GM12801 (cell line): ENCODE results near the gene FOSB.

ENCODE experiments used
- TF ChIP-seq, protein P1 (sequence below): IDR thresholded peaks from one replicate; pipeline ENCODE4 v1.5.1; 2011; ENCODE audit warnings: control low read depth; ENCODE audit not compliant: insufficient read length; ENCODE audit errors: extremely low read depth

The FOSB gene

DNA sequence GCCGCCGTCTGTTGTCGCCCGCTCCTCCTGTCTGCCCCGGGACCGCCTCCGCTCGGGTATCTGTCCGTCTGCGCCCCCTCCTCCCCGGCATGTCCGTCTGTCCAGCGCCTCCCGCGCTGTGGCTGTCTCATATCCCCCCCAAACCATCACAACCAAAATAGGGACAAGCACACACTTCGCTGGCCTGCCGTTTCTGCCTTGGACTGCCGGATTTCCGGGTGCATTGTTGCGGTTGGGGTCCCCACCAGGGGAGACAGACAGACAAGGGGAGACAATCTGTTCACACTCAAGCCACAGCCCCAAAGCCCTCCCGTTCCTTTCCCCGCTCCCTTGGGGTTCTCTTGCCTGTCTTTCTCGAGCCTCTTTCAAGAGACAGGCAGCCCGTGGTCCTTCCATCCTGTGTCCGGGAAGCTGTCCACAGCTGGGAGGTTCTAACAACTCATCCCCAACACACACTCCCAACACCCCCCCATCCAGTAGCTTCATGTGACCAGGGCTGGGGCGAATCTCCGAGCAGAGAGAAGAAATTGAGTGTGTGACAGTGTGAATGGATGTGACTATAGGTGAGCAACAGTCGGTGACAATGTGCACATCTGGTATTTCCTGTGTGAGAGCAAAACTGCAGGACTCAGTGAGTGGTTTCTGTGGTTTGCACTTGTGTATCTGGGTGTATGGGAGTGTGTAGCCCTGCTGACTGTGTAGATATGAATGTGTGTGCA is 16.5 kb upstream of the FOSB start:
- TF ChIP-seq, protein P1, sequence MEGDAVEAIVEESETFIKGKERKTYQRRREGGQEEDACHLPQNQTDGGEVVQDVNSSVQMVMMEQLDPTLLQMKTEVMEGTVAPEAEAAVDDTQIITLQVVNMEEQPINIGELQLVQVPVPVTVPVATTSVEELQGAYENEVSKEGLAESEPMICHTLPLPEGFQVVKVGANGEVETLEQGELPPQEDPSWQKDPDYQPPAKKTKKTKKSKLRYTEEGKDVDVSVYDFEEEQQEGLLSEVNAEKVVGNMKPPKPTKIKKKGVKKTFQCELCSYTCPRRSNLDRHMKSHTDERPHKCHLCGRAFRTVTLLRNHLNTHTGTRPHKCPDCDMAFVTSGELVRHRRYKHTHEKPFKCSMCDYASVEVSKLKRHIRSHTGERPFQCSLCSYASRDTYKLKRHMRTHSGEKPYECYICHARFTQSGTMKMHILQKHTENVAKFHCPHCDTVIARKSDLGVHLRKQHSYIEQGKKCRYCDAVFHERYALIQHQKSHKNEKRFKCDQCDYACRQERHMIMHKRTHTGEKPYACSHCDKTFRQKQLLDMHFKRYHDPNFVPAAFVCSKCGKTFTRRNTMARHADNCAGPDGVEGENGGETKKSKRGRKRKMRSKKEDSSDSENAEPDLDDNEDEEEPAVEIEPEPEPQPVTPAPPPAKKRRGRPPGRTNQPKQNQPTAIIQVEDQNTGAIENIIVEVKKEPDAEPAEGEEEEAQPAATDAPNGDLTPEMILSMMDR: no peak

DNA sequence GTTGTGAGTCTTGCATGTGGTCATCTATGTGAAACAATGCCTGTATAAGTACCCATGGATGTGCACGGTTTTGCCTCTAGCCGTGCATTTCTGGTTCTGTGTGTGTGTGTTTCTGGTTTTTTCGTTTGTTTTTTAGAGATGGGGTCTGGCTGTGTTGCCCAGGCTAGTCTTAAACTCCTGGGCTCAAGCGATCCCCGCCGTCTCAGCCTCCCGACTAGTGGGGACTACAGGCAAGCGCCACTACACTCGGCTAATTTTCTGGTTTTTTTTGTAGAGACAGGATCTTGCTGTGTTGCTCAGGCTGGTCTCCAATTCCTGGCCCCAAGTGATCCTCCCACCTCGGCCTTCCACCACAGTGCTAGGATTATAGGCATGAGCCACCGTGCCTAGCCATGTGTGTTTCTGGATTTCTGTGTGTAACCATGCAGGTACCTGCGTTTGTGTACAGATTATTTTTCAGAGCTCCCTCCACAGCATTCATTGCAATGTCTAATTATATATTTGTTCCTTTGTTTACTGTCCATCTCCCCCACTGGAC is 15.9 kb upstream of the FOSB start:
- TF ChIP-seq, protein P1: no peak

DNA sequence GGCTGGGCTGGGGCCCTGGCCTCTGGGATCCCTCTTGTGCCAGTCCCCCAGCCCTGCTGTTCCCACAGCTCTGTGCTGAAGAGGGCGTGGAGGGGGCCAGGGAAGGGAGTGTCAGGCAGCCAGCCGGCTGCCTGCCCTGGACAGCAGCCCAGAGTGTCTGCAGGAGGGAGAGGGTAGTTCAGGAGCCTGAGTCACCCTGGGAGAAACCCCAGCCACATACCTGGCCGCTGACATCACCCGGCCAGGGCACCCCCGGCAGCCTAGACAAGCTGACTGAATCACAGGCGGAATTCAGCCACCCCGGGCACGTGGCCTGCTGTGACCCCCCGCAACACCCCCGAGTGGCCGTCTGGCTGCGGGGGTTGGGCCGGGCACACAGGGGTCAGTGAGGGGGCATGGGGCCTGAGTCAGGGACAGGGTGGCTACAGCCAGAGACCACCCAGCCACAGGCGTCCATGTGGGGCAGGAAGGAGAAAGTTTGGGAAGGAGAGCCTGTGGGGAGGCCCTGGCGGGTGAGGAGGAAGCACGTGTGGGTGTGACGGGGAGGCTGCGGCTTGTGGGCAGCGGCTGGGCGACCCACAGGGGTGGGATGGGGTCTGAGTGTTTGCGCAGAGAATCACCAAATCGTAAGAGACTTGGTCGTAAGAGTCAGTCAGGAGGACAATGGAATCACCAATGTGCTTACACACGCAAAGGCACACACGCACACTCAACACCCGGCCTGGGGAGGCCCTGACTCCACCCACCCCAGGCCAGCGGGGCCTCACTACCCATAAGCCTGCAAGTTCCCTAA is 11.9 kb upstream of the FOSB start:
- TF ChIP-seq, protein P1: no peak

GRCh38 chr19:45456500-45456815 is 11.3 kb upstream of the FOSB start:
- TF ChIP-seq, protein P1: no peak

DNA sequence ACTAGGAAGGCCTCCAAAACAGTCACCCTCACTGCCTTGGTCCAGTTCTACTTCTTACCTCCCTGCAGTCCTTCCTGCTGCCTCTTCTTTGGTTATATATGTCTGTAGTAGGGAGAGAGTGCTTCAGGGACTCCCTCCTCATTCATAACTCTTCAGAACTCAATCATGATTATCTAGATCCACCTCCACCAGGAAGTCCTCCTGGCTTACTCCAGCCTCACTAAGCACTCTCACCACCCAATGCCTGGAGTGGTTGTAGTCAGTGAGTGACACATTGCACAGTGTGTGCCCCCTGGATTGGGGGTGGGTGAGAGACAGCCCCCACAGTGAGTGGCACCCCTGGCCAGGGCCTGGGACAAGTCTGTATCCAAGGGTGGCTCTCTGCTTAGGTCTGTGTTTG is 10.0 kb upstream of the FOSB start:
- TF ChIP-seq, protein P1: no peak

GRCh38 chr19:45460807-45461347 is 6.9 kb upstream of the FOSB start:
- TF ChIP-seq, protein P1: no peak

DNA sequence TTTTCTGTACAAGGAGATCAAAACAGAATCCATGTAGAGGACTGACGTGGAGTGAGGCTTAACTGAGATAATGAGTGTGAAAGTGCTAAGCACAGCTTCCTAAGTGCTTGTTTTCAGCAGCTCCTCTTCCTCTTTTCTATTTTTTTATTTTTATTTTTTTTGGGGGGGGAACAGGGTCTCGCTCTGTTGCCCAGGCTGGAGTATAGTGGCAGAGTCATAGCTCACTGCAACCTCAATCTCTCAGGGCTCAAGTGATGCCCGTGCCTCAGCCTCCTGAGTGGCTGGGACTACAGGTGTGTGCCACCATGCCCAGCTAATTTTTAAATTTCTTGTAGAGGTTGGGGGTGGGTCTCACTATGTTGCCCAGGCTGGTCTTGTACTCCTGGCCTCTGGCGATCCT is 5.6 kb upstream of the FOSB start:
- TF ChIP-seq, protein P1: no peak
